Measurements from ENCODE around the gene TYR.
"Not testable (repeated sequence)": the region's sequence is repeated elsewhere in the genome, so short reads cannot be mapped to it uniquely, and the experiment has no call there.

- TF ChIP-seq CTCF (conservative IDR thresholded peaks at IDR 0.05); ZFX (IDR thresholded peaks at IDR 0.05): not testable (repeated sequence)
Measured at GRCh38 chr11:89273220-89273619, 95.5 kb downstream of the TYR start.

All from C4-2B (cell line).